Lung (tissue), 12 donors: ENCODE data around the gene GDNF. TPM values are rescaled to one million over a fixed set of nuclear protein-coding genes. Genes with fewer than 3 reads are reported as not detected.
"Not testable (repeated sequence)": the region's sequence is repeated elsewhere in the genome, so short reads cannot be mapped to it uniquely, and the experiment has no call there.

ENCODE experiments used
- ATAC-seq: fragments of 200-7000 bp; cut with Tn5 transposase; one replicate; pipeline ENCODE4 v1.9.1; 2020; ENCODE audit warnings: moderate number of reproducible peaks; ENCODE audit not compliant: insufficient read depth, low FRiP score
- DNase-seq, 3 donors: peaks; one replicate each; pipeline ENCODE4 v3.0.0-alpha.2; 2013 to 2017
- H3K27ac ChIP-seq, 2 donors: one replicate each; pipeline ENCODE4 v1.5.1; 2013; ENCODE audit warnings: mild to moderate bottlenecking in 2 of 2, moderate library complexity in 2 of 2, control low read depth in 1 of 2, inconsistent platforms in 1 of 2, low read depth in 1 of 2, low read length in 1 of 2
- H3K27me3 ChIP-seq, 3 donors: one replicate each; pipeline ENCODE4 v1.5.1; 2013; ENCODE audit warnings: low read length in 2 of 3; ENCODE audit not compliant: control insufficient read depth in 3 of 3, insufficient read depth in 3 of 3
- H3K36me3 ChIP-seq, 4 donors: one replicate each; pipeline ENCODE4 v1.5.1; 2013; ENCODE audit warnings: low read length in 4 of 4, mild to moderate bottlenecking in 1 of 4, moderate library complexity in 1 of 4; ENCODE audit not compliant: control insufficient read depth in 4 of 4, insufficient read depth in 4 of 4
- H3K4me1 ChIP-seq, 5 donors: one replicate each; pipeline ENCODE4 v1.5.1; 2013; ENCODE audit warnings: low read length in 5 of 5, mild to moderate bottlenecking in 2 of 5, moderate library complexity in 1 of 5; ENCODE audit not compliant: control insufficient read depth in 5 of 5, insufficient read depth in 5 of 5
- H3K4me3 ChIP-seq: one replicate; pipeline ENCODE4 v1.5.1; 2013; ENCODE audit warnings: mild to moderate bottlenecking, control low read depth, moderate library complexity
- H3K9ac ChIP-seq, 2 donors: one replicate each; pipeline ENCODE4 v1.5.1; 2013; ENCODE audit warnings: low read length in 2 of 2, control low read depth in 1 of 2; ENCODE audit not compliant: insufficient read depth in 1 of 2
- H3K9me3 ChIP-seq, 4 donors: one replicate each; pipeline ENCODE4 v1.5.1; 2013; ENCODE audit warnings: low read length in 3 of 4, mild to moderate bottlenecking in 1 of 4, moderate library complexity in 1 of 4; ENCODE audit not compliant: control insufficient read depth in 4 of 4, insufficient read depth in 3 of 4
- WGBS, 2 donors: extraction: QIAGEN DNeasy Blood & Tissue Kit; methylation state at CpG; one replicate each; pipeline ENCODE4 v1.1.7; 2013; 5-methylcytosine and 5-hydroxymethylcytosine counted together
- polyA plus RNA-seq, 2 donors: library from polyadenylated mRNA; stranded (reverse); fragments of 200-250 nt; gene quantifications; one replicate each; pipeline ENCODE4 v1.2.1, GENCODE V29; 2013
- total RNA-seq, 2 donors: library from RNA; depleted of rRNA in 1 of 2; stranded (reverse); fragments of >200 nt in 1 of 2; gene quantifications; one replicate each; pipeline ENCODE4 v1.2.1, GENCODE V29; 2014 to 2021
- TF ChIP-seq, protein P1 (sequence below): IDR thresholded peaks from 2 replicates; pipeline ENCODE4 v1.5.1; 2012; ENCODE audit warnings: mild to moderate bottlenecking; ENCODE audit errors: control extremely low read depth, extremely low read depth
- donor health status: control.
- donor health status: control.
- donor health status: Bipolar disorder and iron deficiency.
- donor health status: healthy.
- donor health status: DM: yes; HTN: yes; CAD: no.

The GDNF gene
- total and polyA plus RNA-seq, 4 donors, result 0.05 TPM; not detected in 3

DNA sequence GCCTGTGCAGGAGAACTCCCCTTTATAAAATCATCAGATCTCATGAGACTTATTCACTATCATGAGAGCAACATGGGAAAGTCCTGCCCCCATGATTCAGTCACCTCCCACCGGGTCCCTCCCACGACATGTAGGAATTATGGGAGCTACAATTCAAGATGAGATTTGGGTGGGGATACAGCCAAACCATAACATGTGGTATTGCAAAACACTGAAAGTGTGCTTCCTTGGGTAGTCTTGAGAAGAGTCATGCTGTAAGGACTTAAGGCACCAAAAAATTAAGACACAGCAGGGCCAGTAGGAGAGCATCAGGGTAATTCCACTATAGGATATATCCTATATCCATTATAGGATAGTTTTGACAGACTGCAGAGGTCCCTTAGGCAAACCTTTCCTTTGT is 29.4 kb upstream of the GDNF start:
- Histone ChIP-seq H3K9ac (no peak overlapping the region), H3K36me3 (no peaks in the 10 kb centered on the region), H3K9me3 (peaks cover 0 to 5% (median 2%) of the 10 kb centered on the region in 4 donors), H3K4me1 (no peaks in the 10 kb centered on the region), H3K4me3 (no peak overlapping the region), H3K27me3 (peaks cover 0 to 2% (median 0%) of the 10 kb centered on the region in 3 donors), H3K27ac (no peak overlapping the region)
- WGBS, 2 donors, result 86 to 88% methylated on average over 2 of the region's 2 CpGs
- ATAC-seq (no peak), DNase-seq (no peak)
- TF ChIP-seq, protein P1, sequence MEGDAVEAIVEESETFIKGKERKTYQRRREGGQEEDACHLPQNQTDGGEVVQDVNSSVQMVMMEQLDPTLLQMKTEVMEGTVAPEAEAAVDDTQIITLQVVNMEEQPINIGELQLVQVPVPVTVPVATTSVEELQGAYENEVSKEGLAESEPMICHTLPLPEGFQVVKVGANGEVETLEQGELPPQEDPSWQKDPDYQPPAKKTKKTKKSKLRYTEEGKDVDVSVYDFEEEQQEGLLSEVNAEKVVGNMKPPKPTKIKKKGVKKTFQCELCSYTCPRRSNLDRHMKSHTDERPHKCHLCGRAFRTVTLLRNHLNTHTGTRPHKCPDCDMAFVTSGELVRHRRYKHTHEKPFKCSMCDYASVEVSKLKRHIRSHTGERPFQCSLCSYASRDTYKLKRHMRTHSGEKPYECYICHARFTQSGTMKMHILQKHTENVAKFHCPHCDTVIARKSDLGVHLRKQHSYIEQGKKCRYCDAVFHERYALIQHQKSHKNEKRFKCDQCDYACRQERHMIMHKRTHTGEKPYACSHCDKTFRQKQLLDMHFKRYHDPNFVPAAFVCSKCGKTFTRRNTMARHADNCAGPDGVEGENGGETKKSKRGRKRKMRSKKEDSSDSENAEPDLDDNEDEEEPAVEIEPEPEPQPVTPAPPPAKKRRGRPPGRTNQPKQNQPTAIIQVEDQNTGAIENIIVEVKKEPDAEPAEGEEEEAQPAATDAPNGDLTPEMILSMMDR, result no peak

DNA sequence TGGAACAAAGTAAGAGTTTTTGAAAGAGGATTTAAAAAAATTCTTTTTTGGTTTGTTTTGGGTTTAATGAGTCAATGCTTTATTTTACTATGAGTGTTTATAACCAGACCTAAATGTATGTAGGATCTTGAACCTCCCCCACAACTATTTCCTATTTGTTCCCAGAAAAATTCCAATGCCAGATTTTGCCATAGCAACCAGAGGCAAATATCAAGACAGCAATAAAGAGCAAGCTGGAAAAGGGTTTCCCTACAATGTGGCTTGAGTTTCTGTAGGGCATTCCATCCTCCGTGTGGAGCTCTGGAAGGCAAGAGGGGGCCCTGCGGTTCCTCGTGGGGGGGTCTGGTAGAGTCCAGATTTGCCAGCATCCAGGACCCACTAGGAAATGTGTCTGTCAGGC is 27.8 kb upstream of the GDNF start:
- TF ChIP-seq, protein P1, result no peak
- Histone ChIP-seq H3K9ac (no peak overlapping the region), H3K36me3 (no peaks in the 10 kb centered on the region), H3K4me1 (no peaks in the 10 kb centered on the region), H3K4me3 (no peak overlapping the region), H3K27ac (no peak overlapping the region), H3K27me3 (peaks cover 0 to 2% (median 0%) of the 10 kb centered on the region in 3 donors), H3K9me3 (peaks cover 0 to 5% (median 2%) of the 10 kb centered on the region in 4 donors)
- 73 to 80% methylated on average over 3 of the region's 3 CpGs for WGBS, 2 donors
- DNase-seq (no peak), ATAC-seq (no peak)

DNA sequence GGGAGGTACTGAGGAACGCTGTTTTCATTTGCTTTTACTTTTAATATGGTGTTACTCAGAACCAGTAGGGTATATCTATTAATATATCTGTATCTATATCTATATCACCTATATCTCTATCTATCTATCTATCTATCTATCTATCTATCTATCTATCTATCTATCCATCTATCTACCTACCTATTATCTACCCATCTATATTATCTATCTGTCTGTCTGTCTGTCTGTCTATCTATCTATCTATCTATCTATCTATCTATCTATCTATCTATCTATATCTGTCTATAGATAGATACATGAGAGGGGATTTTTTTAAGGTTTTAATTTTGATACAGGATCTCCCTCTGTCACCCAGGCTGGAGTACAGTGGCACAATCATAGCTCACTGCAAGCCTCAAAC is 23.1 kb upstream of the GDNF start:
- not testable (repeated sequence) for H3K4me3 ChIP-seq, DNase-seq, H3K4me1 ChIP-seq, H3K36me3 ChIP-seq, ATAC-seq, H3K9me3 ChIP-seq, H3K9ac ChIP-seq, H3K27me3 ChIP-seq, H3K27ac ChIP-seq
- WGBS, 2 donors, result 88 to 89% methylated on average over 1 of the region's 1 CpG

DNA sequence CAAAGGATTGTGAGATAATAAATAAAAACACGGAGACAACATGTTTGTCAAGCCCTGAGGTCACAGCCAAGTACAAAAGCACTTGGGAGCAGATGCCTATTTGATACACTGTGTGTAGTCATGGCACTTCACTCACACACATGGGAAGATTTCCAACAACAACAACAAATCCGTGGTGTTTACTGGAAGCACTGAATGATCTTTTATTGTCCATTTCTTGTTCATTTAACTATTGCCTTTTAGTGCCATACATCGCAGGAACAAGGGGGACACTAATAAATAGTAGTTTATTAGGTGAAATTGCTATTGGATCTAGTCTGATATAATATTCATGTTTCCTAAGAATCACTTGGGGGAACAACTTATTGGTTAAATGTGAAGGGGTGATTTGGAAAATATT is 20.4 kb upstream of the GDNF start:
- ATAC-seq, result no peak
- peaks cover 0 to 3% (median 0%) of the 10 kb centered on the region in 3 donors for H3K27me3 ChIP-seq

More for the DNA sequence above, 20.4 kb upstream of the GDNF start:
- H3K9ac ChIP-seq, result no peak overlapping the region
- no peak overlapping the region for H3K27ac ChIP-seq
- H3K36me3 ChIP-seq, result no peaks in the 10 kb centered on the region
- peaks cover 0 to 5% (median 0%) of the 10 kb centered on the region in 4 donors for H3K9me3 ChIP-seq
- DNase-seq, result no peak
- WGBS, 2 donors, result 57 to 70% methylated on average over 3 of the region's 3 CpGs
- TF ChIP-seq, protein P1, result no peak
- H3K4me1 ChIP-seq, result no peaks in the 10 kb centered on the region
- H3K4me3 ChIP-seq, result no peak overlapping the region
